ENCODE results near the gene VAT1L.
"Not testable (repeated sequence)": the region's sequence is repeated elsewhere in the genome, so short reads cannot be mapped to it uniquely, and the experiment has no call there.

Gene VAT1L

GRCh38 chr16:77991701-77992100 is 203.3 kb downstream of the VAT1L start:
- H4K20me1 ChIP-seq (ENCODE audit: control insufficient read depth, insufficient read depth, low read depth, low read length), result no peaks in the 10 kb centered on the region
- no peak for TF ChIP-seq CTCF (IDR thresholded peaks at IDR 0.05; ENCODE audit: low read depth, low read length, poor library complexity, severe bottlenecking)
- no peak for TF ChIP-seq EZH2phosphoT487 (IDR thresholded peaks at IDR 0.05; ENCODE audit: borderline replicate concordance, low read length)
- H3F3A ChIP-seq (ENCODE audit: control insufficient read depth, insufficient read depth), result no peaks in the 10 kb centered on the region
- no peaks in the 10 kb centered on the region for H3K4me1 ChIP-seq (ENCODE audit: control insufficient read depth, low read length)
- no peaks in the 10 kb centered on the region for H3K27me3 ChIP-seq (ENCODE audit: control insufficient read depth, low read length)
- H3K36me3 ChIP-seq (ENCODE audit: control insufficient read depth, low read length), result no peaks in the 10 kb centered on the region
- H3K4me2 ChIP-seq (ENCODE audit: low read length), result no peak overlapping the region
- no peaks in the 10 kb centered on the region for H3K9me2 ChIP-seq (replicated peaks; ENCODE audit: control insufficient read depth, low read length)
- H3K79me2 ChIP-seq (ENCODE audit: control insufficient read depth, low read length), result no peaks in the 10 kb centered on the region
- H3K9me3 ChIP-seq (ENCODE audit: control insufficient read depth, insufficient read depth, low read length), result no peaks in the 10 kb centered on the region
- no peak overlapping the region for H3K4me3 ChIP-seq (ENCODE audit: low read length)
- no peak overlapping the region for H3K27ac ChIP-seq (ENCODE audit: low read depth, low read length)

- not testable (repeated sequence) for H3K27me3 ChIP-seq (ENCODE audit: control insufficient read depth, low read length); H4K20me1 ChIP-seq (ENCODE audit: control insufficient read depth, insufficient read depth, low read depth, low read length); H3K9me2 ChIP-seq (replicated peaks; ENCODE audit: control insufficient read depth, low read length); H3K4me2 ChIP-seq (ENCODE audit: low read length); H3K27ac ChIP-seq (ENCODE audit: low read depth, low read length); H3K9me3 ChIP-seq (ENCODE audit: control insufficient read depth, insufficient read depth, low read length); H3K79me2 ChIP-seq (ENCODE audit: control insufficient read depth, low read length); H3K4me1 ChIP-seq (ENCODE audit: control insufficient read depth, low read length); H3K4me3 ChIP-seq (ENCODE audit: low read length); H3F3A ChIP-seq (ENCODE audit: control insufficient read depth, insufficient read depth); H3K36me3 ChIP-seq (ENCODE audit: control insufficient read depth, low read length)
Observed at GRCh38 chr16:77992381-77992780, 204.0 kb downstream of the VAT1L start.

- Histone ChIP-seq H4K20me1 (ENCODE audit: control insufficient read depth, insufficient read depth, low read depth, low read length) (no peaks in the 10 kb centered on the region), H3K4me2 (ENCODE audit: low read length) (no peak overlapping the region), H3K36me3 (ENCODE audit: control insufficient read depth, low read length) (no peaks in the 10 kb centered on the region), H3K4me1 (ENCODE audit: control insufficient read depth, low read length) (no peaks in the 10 kb centered on the region), H3K27ac (ENCODE audit: low read depth, low read length) (no peak overlapping the region), H3K9me2 (replicated peaks; ENCODE audit: control insufficient read depth, low read length) (no peaks in the 10 kb centered on the region), H3K9me3 (ENCODE audit: control insufficient read depth, insufficient read depth, low read length) (no peaks in the 10 kb centered on the region), H3K4me3 (ENCODE audit: low read length) (no peak overlapping the region), H3K79me2 (ENCODE audit: control insufficient read depth, low read length) (no peaks in the 10 kb centered on the region), H3F3A (ENCODE audit: control insufficient read depth, insufficient read depth) (no peaks in the 10 kb centered on the region), H3K27me3 (ENCODE audit: control insufficient read depth, low read length) (no peaks in the 10 kb centered on the region)
- TF ChIP-seq EZH2phosphoT487 (IDR thresholded peaks at IDR 0.05; ENCODE audit: borderline replicate concordance, low read length) (no peak), CTCF (IDR thresholded peaks at IDR 0.05; ENCODE audit: low read depth, low read length, poor library complexity, severe bottlenecking) (no peak)
Observed at GRCh38 chr16:77993111-77993985, 205.0 kb downstream of the VAT1L start.

GRCh38 chr16:77995843-77996455 is 207.6 kb downstream of the VAT1L start:
- Histone ChIP-seq H4K20me1 (ENCODE audit: control insufficient read depth, insufficient read depth, low read depth, low read length) (no peaks in the 10 kb centered on the region), H3F3A (ENCODE audit: control insufficient read depth, insufficient read depth) (no peaks in the 10 kb centered on the region), H3K4me2 (ENCODE audit: low read length) (no peak overlapping the region), H3K9me2 (replicated peaks; ENCODE audit: control insufficient read depth, low read length) (no peaks in the 10 kb centered on the region), H3K9me3 (ENCODE audit: control insufficient read depth, insufficient read depth, low read length) (no peaks in the 10 kb centered on the region), H3K79me2 (ENCODE audit: control insufficient read depth, low read length) (no peaks in the 10 kb centered on the region), H3K4me3 (ENCODE audit: low read length) (no peak overlapping the region), H3K27me3 (ENCODE audit: control insufficient read depth, low read length) (no peaks in the 10 kb centered on the region), H3K36me3 (ENCODE audit: control insufficient read depth, low read length) (no peaks in the 10 kb centered on the region), H3K27ac (ENCODE audit: low read depth, low read length) (no peak overlapping the region), H3K4me1 (ENCODE audit: control insufficient read depth, low read length) (no peaks in the 10 kb centered on the region)
- TF ChIP-seq EZH2phosphoT487 (IDR thresholded peaks at IDR 0.05; ENCODE audit: borderline replicate concordance, low read length) (no peak), CTCF (IDR thresholded peaks at IDR 0.05; ENCODE audit: low read depth, low read length, poor library complexity, severe bottlenecking) (no peak)
